Activated T-helper 17 cell treated with anti-CD3 and anti-CD28 coated beads, Interleukin-2, amount 50 U/mL, for 72 hours (primary cell): ENCODE data around the gene EHBP1. TPM values are rescaled to one million over a fixed set of nuclear protein-coding genes. Genes with fewer than 3 reads are reported as not detected.
"Not testable (repeated sequence)": the region's sequence is repeated elsewhere in the genome, so short reads cannot be mapped to it uniquely, and the experiment has no call there.

Experiments used
- ATAC-seq: fragments of 150-1000 bp; cut with Tn5 transposase; replicated peaks from 2 replicates; pipeline ENCODE4 v1.10.0; 2021; ENCODE audit warnings: mild to moderate bottlenecking, moderate library complexity
- H3K27ac Mint-ChIP-seq: one replicate; pipeline ENCODE4 v1.8.0; 2022; ENCODE audit warnings: mixed read lengths
- H3K27me3 Mint-ChIP-seq: one replicate; pipeline ENCODE4 v1.8.0; 2022; ENCODE audit warnings: mixed read lengths
- H3K36me3 Mint-ChIP-seq: one replicate; pipeline ENCODE4 v1.8.0; 2022; ENCODE audit warnings: low read depth, mild to moderate bottlenecking, mixed read lengths
- H3K4me1 Mint-ChIP-seq: one replicate; pipeline ENCODE4 v1.8.0; 2022; ENCODE audit warnings: mixed read lengths
- H3K4me3 Mint-ChIP-seq: one replicate; pipeline ENCODE4 v1.8.0; 2022; ENCODE audit warnings: mild to moderate bottlenecking, mixed read lengths
- H3K9me3 Mint-ChIP-seq: one replicate; pipeline ENCODE4 v1.8.0; 2022; ENCODE audit warnings: mixed read lengths
- total RNA-seq, 2 donors: library from RNA; stranded (reverse); gene quantifications; one replicate each; pipeline ENCODE4 v1.2.3, GENCODE V29; 2022

The EHBP1 gene
- total RNA-seq, 2 donors from 2014 or later = 21.5 to 22.0 TPM

DNA sequence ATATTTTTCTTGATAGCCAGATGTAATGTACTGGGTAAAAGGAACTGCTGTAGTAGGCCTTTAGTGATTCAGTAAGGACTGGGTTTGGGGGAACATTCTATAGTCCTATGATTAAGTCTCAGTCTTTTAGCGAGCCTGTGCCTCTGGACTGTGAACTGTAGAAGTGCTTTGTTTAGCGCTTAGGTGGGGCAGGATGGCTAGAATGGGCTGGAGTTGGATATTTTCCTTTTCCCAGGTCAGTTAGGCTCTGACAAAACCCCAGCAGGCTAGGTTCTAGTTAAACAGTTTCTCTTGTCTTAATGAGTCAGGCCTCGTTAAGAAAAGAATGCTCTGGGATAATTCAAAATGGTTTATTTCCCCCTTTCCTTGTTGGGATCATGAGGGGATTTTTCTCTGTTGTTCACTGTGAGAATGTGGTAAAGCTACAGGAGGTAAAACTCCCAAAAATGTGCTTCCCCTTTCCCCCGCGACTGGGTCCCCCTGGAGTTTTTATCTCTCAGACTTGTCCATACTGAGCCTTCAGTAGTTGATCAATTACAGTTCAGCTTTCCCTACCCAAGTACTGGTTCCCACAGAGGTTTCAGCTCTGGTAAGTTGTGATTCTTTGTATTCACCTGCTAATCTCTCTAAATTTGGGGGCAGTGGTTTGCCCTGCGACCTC lies 31.5 kb downstream of the EHBP1 start:
- H3K4me3 Mint-ChIP-seq = no peak overlapping the region

DNA sequence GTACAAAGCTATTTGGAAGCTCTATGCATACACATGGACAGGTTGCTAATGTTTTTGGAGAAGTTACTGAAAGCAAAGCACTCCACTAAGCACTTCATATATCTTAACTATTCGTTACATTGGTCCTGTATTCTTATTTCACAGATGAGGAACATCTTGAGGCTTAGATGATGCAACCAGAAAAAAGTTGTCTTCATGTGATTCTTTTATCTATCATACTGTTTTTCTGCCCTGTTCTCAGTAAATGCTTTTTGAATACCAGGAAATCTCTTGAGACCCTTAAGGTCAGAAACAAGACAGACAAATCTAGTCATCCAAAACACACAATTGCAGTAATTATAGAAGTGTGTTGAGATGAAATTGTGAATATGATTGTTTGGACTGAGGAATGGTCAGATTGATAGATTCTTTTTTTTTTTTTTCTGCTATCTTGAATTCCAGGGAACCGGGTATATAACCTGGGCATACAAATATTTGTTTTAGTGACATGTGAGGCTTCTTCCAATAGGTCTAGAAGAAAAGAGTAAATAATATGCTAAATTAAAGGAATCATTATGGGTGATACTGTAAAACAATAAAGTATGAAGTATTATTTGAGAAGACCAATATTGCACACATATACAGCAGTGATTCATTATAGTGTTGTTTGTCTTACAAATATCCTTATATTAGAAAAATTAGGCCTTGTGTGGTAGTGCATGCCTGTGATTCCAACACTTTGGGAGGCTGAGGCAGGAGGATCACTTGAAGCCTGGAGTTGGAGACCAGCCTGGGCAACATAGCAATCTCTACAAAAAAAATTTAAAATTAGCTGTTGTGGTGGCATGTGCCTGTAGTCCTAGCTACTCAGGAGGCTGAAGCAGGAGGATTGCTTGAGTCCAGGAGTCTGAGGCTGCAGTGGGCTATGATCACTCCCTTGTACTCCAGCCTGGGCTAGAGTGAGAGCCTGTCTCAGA lies 33.7 kb downstream of the EHBP1 start:
- Mint-ChIP-seq H3K4me3 (no peak overlapping the region), H3K27me3 (no peaks in the 10 kb centered on the region), H3K4me1 (no peaks in the 10 kb centered on the region), H3K27ac (no peak overlapping the region), H3K9me3 (no peaks in the 10 kb centered on the region), H3K36me3 (no peaks in the 10 kb centered on the region)
- ATAC-seq = no peak

More for the DNA sequence above, 31.5 kb downstream of the EHBP1 start:
- Mint-ChIP-seq H3K4me1 (peaks cover 4% of the 10 kb centered on the region), H3K27ac (no peak overlapping the region), H3K36me3 (peaks cover 5% of the 10 kb centered on the region), H3K9me3 (peaks cover 6% of the 10 kb centered on the region), H3K27me3 (no peaks in the 10 kb centered on the region)
- no peak for ATAC-seq

DNA sequence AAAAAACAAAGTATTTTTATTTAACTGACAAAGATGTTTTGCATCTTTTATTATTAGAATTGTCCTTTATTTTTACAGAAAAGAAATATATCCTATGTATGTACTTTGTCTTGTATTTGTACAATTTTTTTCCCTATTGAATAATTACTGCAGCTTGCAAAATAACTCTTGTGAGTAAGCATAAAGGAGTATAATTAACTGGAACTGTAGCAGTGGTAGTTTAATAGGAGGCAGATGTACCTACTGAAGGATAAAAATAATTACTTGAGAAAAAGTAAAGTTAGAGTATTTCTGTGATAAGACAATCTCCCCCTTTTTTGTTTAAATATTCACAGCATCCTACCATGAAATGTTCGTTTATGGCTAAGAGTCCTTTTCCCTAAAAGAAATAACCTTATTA lies 34.7 kb downstream of the EHBP1 start:
- no peaks in the 10 kb centered on the region for H3K36me3 Mint-ChIP-seq
- H3K27me3 Mint-ChIP-seq = no peaks in the 10 kb centered on the region
- no peak overlapping the region for H3K27ac Mint-ChIP-seq
- H3K9me3 Mint-ChIP-seq = no peaks in the 10 kb centered on the region
- no peak for ATAC-seq
- peaks cover 4% of the 10 kb centered on the region for H3K4me1 Mint-ChIP-seq
- H3K4me3 Mint-ChIP-seq = no peak overlapping the region

DNA sequence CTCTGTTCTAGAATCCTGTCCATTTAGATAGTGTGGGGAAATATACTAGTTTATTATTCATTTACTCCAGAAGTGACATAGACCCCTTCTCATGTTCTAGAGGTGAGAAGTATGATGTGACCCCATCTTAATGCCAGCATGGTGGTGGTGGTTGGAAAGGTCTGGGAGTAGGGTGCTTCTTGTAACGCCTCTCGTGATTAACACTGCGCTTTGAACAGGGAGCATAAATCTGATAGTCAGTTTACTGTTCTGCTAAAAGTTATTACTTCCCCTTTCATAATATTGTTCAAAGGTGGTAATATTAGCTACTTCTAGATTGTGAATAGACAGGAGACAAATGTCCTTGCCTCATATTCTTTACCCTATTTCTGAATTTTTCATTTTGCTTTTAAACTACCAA lies 35.6 kb downstream of the EHBP1 start:
- no peaks in the 10 kb centered on the region for H3K9me3 Mint-ChIP-seq
- peaks cover 7% of the 10 kb centered on the region for H3K4me1 Mint-ChIP-seq
- no peak overlapping the region for H3K27ac Mint-ChIP-seq
- H3K36me3 Mint-ChIP-seq = no peaks in the 10 kb centered on the region
- no peak for ATAC-seq
- no peak overlapping the region for H3K4me3 Mint-ChIP-seq
- H3K27me3 Mint-ChIP-seq = no peaks in the 10 kb centered on the region

DNA sequence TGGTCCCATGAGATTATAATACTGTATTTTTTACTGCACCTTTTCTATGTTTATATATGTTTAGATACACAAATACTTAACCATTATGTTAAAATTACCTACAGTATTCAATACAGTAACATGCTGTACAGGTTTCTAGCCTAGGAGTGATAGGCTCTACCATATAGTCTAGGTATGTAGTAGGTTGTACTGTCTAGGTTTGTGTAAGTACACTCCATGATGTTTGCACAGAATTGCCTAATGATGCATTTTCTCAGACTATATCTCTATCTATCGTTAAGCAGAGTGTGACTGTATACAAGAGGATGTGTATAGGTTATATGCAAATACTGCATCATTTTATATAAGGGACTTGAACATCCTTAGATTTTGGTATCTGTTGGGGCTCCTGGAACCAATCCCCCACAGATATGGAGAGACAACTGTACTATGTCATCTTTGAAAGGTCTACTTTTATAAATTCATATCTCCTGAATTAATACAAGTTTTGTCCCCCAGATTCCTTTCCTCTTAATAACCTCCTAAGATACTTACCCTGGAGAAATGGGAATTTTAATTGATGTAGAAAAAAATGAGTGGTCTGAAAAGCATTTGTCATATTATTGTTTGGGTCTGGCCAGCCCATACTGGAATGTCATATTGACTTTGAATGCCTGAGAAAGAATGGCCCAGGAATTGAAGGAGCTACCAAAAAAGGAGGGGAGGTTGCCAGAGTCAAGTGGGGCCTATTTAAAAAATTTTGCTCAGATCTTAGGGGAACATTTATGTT lies 36.6 kb downstream of the EHBP1 start:
- no peaks in the 10 kb centered on the region for H3K36me3 Mint-ChIP-seq
- H3K9me3 Mint-ChIP-seq = no peaks in the 10 kb centered on the region
- no peak overlapping the region for H3K27ac Mint-ChIP-seq

DNA sequence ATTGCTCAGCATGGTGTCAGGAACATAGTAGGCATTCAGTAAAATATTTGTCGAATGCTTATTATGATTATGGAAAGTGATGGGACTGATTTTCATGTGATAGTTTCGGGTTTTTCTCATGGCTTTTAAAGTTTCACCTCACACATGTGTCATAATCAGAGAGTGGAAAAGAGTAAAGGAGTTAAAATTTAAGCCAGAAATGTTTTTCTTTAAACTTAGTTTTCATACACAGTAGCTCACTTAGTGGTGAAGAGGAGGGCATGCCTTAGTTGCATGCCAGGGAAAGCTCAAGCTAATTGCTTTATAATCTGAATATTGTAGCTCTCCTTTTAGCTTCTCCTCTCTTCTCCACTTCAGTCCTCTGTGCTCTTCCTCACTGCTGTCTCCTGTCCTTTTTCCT lies 38.0 kb downstream of the EHBP1 start:
- H3K27ac Mint-ChIP-seq = no peak overlapping the region

More for the DNA sequence above, 36.6 kb downstream of the EHBP1 start:
- Mint-ChIP-seq H3K4me3 (no peak overlapping the region), H3K4me1 (peaks cover 7% of the 10 kb centered on the region), H3K27me3 (no peaks in the 10 kb centered on the region)
- no peak for ATAC-seq

DNA sequence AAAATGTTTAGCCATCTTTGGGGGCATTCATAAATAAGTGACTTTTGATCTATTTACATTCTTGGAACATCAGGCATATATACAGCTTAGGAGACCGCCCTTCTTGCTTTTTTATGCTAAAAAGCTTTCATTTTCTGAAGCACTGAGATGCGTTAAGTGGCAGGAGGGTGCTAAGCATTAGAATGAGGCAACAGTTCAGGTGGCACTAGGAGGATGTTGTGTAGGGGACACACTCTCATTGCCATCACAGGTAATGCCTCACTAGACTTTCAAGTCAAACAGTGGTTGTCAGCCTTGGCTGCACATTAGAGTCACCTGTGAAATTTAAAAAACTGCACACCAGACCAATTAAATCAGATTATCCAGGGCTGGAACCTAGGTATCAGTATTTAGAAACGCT lies 39.1 kb downstream of the EHBP1 start:
- H3K27me3 Mint-ChIP-seq = no peaks in the 10 kb centered on the region
- no peak overlapping the region for H3K27ac Mint-ChIP-seq
- H3K4me1 Mint-ChIP-seq = peaks cover 7% of the 10 kb centered on the region
- ATAC-seq = no peak
- H3K9me3 Mint-ChIP-seq = no peaks in the 10 kb centered on the region
- H3K36me3 Mint-ChIP-seq = peaks cover 13% of the 10 kb centered on the region
- H3K4me3 Mint-ChIP-seq = no peak overlapping the region

More for the DNA sequence above, 38.0 kb downstream of the EHBP1 start:
- Mint-ChIP-seq H3K9me3 (no peaks in the 10 kb centered on the region), H3K4me3 (no peak overlapping the region), H3K4me1 (peaks cover 7% of the 10 kb centered on the region), H3K27me3 (no peaks in the 10 kb centered on the region), H3K36me3 (peaks cover 8% of the 10 kb centered on the region)
- no peak for ATAC-seq

DNA sequence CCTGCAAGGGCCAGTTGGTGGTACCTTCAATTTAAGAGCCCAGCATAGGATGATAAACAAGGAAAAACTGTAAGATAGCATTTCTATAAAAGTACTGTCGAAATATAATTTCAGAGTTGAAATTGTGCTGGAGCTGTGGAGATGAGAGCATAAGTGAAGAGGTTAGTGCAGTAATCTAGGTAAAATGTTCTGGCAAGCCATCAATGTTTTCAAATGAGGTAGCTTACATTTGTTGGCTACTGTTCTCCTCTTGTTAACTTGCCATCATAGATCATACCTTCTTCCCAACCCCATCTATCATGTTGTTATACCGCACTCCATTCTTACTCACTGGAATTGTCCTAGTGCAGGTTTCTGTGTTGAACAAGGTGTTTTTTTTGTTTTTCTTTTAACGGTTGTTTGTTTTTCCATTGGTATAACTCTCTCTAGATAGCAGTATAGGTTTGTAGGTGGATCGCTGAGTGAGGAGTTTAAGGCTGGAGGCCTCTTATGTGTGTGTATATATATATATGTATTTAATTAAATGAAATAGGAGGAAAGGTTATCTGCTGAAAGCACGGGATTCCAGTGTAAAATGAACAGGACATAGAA lies 40.5 kb downstream of the EHBP1 start:
- peaks cover 7% of the 10 kb centered on the region for H3K4me1 Mint-ChIP-seq
- H3K9me3 Mint-ChIP-seq = no peaks in the 10 kb centered on the region
- no peak overlapping the region for H3K4me3 Mint-ChIP-seq
- no peak for ATAC-seq
- H3K27me3 Mint-ChIP-seq = no peaks in the 10 kb centered on the region
- H3K36me3 Mint-ChIP-seq = peaks cover 26% of the 10 kb centered on the region
- no peak overlapping the region for H3K27ac Mint-ChIP-seq

DNA sequence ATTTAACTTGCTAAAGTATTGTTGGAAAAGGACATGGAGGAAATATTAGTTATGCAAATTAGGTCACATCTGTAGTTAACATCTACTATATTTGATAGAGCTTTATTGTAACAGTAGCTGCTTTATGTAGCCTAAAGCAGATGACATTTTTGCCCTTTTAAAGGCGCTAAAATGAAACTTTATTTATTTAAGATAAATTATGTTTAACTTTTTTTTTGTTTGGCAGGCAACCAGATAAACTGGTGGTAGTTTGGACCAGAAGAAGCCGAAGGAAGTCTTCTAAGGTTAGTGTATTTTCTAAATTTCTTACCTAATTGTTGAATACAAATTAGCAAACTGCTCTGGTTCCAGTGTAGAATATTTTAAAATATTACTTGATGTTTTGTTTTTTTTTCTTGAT lies 41.7 kb downstream of the EHBP1 start:
- Mint-ChIP-seq H3K27ac (no peak overlapping the region), H3K4me1 (peaks cover 7% of the 10 kb centered on the region), H3K36me3 (peaks cover 38% of the 10 kb centered on the region), H3K27me3 (no peaks in the 10 kb centered on the region), H3K9me3 (no peaks in the 10 kb centered on the region), H3K4me3 (no peak overlapping the region)
- no peak for ATAC-seq

DNA sequence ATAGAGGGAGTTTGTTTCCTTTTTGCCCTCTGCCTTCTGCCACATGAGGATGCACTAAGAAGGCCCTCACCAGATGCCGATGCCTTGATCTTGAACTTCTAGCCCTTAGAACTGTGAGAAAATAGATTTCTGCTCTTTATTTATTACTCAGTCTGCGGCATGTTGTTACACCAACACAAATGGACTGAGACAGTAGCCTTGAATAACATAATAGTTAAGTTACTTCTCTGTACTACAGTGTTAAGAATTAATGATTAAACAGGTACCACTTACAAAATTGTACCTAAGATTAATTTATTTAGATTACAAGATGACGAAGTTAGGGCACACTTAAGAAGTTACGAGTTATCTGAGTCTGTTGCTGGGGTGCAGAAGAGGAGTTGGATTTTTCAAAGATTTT lies 42.4 kb downstream of the EHBP1 start:
- ATAC-seq = no peak
- peaks cover 40% of the 10 kb centered on the region for H3K36me3 Mint-ChIP-seq
- H3K4me3 Mint-ChIP-seq = no peak overlapping the region
- no peak overlapping the region for H3K27ac Mint-ChIP-seq
- H3K4me1 Mint-ChIP-seq = peaks cover 7% of the 10 kb centered on the region
- H3K27me3 Mint-ChIP-seq = no peaks in the 10 kb centered on the region
- no peaks in the 10 kb centered on the region for H3K9me3 Mint-ChIP-seq

DNA sequence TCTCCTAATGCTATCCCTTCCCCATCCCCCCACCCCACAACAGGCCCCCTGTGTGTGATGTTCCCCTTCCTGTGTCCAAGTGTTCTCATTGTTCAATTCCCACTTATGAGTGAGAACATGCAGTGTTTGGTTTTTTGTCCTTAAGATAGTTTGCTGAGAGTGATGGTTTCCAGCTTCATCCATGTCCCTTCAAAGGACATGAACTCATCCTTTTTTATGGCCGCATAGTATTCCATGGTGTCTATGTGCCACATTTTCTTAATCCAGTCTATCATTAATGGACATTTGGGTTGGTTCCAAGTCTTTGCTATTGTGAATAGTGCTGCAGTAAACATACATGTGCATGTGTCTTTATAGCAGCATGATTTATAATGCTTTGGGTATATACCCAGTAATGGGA lies 43.6 kb downstream of the EHBP1 start:
- not testable (repeated sequence) for H3K4me3 Mint-ChIP-seq, H3K27me3 Mint-ChIP-seq, H3K4me1 Mint-ChIP-seq, H3K9me3 Mint-ChIP-seq, H3K27ac Mint-ChIP-seq, ATAC-seq
- H3K36me3 Mint-ChIP-seq = peaks cover 40% of the 10 kb centered on the region

DNA sequence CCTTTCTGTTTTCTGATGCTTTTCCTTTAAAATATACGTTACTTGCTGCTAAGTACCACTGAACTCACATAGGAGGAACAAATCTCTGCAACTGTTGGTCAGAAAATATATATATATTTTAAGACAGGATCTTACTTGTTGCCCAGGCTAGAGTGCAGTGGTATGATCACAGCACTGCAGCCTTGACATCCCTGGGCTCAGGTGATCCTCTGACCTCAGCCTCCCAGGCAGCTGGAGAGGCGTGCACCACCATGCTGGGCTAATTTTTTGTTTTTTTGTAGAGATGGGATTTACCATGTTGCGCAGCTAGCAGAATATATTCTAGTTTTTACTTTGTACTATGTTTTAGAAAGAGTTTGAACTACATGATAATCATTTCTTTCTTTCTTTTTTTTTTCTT lies 51.5 kb downstream of the EHBP1 start:
- H3K4me3 Mint-ChIP-seq = no peak overlapping the region
- H3K27ac Mint-ChIP-seq = no peak overlapping the region
- H3K27me3 Mint-ChIP-seq = no peaks in the 10 kb centered on the region
- ATAC-seq = no peak
- peaks cover 3% of the 10 kb centered on the region for H3K36me3 Mint-ChIP-seq
- no peaks in the 10 kb centered on the region for H3K4me1 Mint-ChIP-seq
- H3K9me3 Mint-ChIP-seq = no peaks in the 10 kb centered on the region

DNA sequence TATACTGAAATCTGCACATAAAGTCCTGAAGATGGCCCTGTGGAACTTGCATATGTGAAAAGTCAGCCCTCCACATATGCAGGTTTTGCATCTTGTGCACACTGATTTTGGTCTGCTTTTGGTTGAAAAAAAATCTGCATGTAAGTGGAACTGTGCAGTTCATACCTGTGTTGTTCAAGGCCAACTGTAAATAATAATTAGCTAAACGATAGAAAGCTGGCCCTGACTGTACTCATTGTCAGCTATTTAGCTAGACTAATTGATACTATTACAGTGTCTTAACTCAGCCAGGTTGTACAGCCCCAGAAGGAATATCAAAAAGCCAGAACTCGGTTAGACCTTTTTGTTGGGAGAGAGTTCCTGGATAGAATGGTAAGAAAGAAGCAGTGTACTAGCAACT lies 54.5 kb downstream of the EHBP1 start:
- Mint-ChIP-seq H3K27me3 (no peaks in the 10 kb centered on the region), H3K36me3 (no peaks in the 10 kb centered on the region), H3K4me3 (no peak overlapping the region), H3K4me1 (no peaks in the 10 kb centered on the region), H3K27ac (no peak overlapping the region), H3K9me3 (no peaks in the 10 kb centered on the region)
- ATAC-seq = no peak

DNA sequence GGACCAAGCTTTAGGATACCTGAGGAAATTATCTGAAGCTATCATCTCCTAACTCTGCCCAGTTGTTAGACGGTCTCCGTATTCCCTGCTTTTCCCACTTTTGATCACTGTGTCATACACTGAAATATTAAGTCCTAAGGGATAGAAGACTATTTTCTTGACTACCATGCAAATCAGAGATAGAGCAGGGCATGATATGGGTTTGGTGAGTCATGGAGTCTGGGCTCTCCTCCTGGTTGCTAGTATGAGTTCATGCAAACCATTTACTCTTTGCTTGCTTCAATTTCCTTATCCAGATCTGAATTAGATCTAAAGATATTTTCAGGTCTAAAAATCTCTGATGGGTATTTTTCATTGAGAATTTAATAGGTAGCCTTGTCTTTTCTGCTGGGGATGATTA lies 55.0 kb downstream of the EHBP1 start:
- H3K9me3 Mint-ChIP-seq = no peaks in the 10 kb centered on the region

More for the DNA sequence above, 55.0 kb downstream of the EHBP1 start:
- ATAC-seq = no peak
- no peaks in the 10 kb centered on the region for H3K4me1 Mint-ChIP-seq
- H3K27ac Mint-ChIP-seq = no peak overlapping the region
- no peaks in the 10 kb centered on the region for H3K36me3 Mint-ChIP-seq
- no peak overlapping the region for H3K4me3 Mint-ChIP-seq
- H3K27me3 Mint-ChIP-seq = no peaks in the 10 kb centered on the region
